ENCODE data around the gene MRPL51.

Gene MRPL51

GRCh38 chr12:6460751-6461371, 32.2 kb downstream of the MRPL51 start:
- no peak for DNase-seq

GRCh38 chr12:6459004-6459337, 34.1 kb downstream of the MRPL51 start:
- DNase-seq = no peak

GRCh38 chr12:6458281-6459003, 34.6 kb downstream of the MRPL51 start:
- DNase-seq = no peak

GRCh38 chr12:6457220-6457945, 35.7 kb downstream of the MRPL51 start:
- no peak for DNase-seq

GRCh38 chr12:6452944-6453630, 40.0 kb downstream of the MRPL51 start:
- DNase-seq = no peak

GRCh38 chr12:6452245-6452943, 40.7 kb downstream of the MRPL51 start:
- peak; percentile 9 for DNase-seq

GRCh38 chr12:6451348-6452244, 41.5 kb downstream of the MRPL51 start, which contains the start of gene TAPBPL:
Gene TAPBPL, plus strand, starts transcription at chr12:6452042. Its CDS starts 207 bp downstream, at chr12:6452249.
- peak; percentile 88 for DNase-seq

- DNase-seq = no peak
These were observed 42.2 kb downstream of the MRPL51 start for GRCh38 chr12:6450869-6451347.

GRCh38 chr12:6450091-6450868, 42.8 kb downstream of the MRPL51 start:
- no peak for DNase-seq

GRCh38 chr12:6444704-6445688, 48.1 kb downstream of the MRPL51 start, which contains the start of gene CD27:
Gene CD27, plus strand, starts transcription at chr12:6444955. Its CDS starts 141 bp downstream, at chr12:6445096.
- no peak for DNase-seq

GRCh38 chr12:6444031-6444430, 49.0 kb downstream of the MRPL51 start:
- DNase-seq = no peak

GRCh38 chr12:6443361-6443983, 49.6 kb downstream of the MRPL51 start:
- no peak for DNase-seq

GRCh38 chr12:6442836-6443235, 50.2 kb downstream of the MRPL51 start:
- no peak for DNase-seq

All from fibroblast of skin of scalp (primary cell).